Activated naive CD8-positive, alpha-beta T cell (primary cell): ENCODE measurements around the gene CYP27A1.
A peak's percentile ranks its signal among the peaks of the same experiment; 100 is the strongest.

Experiments
- H3K27ac Mint-ChIP-seq: one replicate; pipeline ENCODE4 v1.8.0; 2021; ENCODE audit warnings: mixed read lengths
- H3K27me3 Mint-ChIP-seq: one replicate; pipeline ENCODE4 v1.8.0; 2021; ENCODE audit warnings: mixed read lengths
- H3K36me3 Mint-ChIP-seq: one replicate; pipeline ENCODE4 v1.8.0; 2021; ENCODE audit warnings: mixed read lengths
- H3K4me1 Mint-ChIP-seq: one replicate; pipeline ENCODE4 v1.8.0; 2021; ENCODE audit warnings: low read depth, mixed read lengths
- H3K4me3 Mint-ChIP-seq: one replicate; pipeline ENCODE4 v1.8.0; 2021; ENCODE audit warnings: mild to moderate bottlenecking, mixed read lengths
- H3K9me3 Mint-ChIP-seq: one replicate; pipeline ENCODE4 v1.8.0; 2021; ENCODE audit warnings: low read depth, mixed read lengths

Gene CYP27A1

DNA sequence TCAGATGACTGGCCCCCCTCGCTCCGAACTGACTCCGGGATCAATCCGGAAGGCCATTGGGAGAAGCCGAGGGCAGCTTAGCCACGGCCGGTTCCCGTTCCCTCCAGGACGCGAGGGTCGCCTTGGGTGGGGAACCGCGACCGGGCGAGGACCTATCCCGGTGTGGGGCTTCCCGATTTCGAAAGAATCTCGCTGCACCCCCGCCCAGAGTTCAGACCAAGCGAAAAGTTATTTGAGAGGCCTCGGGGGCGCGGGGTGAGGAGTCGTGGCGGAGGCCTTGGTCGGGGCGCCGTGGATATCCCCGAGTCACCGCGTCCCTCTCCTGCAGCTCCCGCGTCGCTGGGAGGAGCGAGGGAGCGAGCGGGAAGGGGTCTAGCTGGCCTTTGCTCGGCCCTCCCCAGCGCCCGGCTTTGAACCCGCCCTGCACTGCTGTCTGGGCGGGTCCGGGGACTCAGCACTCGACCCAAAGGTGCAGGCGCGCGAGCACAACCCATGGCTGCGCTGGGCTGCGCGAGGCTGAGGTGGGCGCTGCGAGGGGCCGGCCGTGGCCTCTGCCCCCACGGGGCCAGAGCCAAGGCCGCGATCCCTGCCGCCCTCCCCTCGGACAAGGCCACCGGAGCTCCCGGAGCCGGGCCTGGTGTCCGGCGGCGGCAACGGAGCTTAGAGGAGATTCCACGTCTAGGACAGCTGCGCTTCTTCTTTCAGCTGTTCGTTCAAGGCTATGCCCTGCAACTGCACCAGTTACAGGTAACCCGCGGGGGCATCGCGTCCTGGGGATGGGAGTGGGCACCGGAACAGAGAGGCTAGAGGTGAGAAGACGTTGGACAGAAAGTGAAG, at the start of gene CYP27A1:
Gene CYP27A1, plus strand, starts transcription at position 457 of the 837 bp plus-strand sequence. Its CDS starts 36 bp downstream, at position 493.
- H3K4me1 Mint-ChIP-seq: peaks cover 8% of the 10 kb centered on the region
- H3K36me3 Mint-ChIP-seq: peaks cover 14% of the 10 kb centered on the region
- peaks cover 4% of the 10 kb centered on the region for H3K9me3 Mint-ChIP-seq
- peaks cover 38% of the 10 kb centered on the region for H3K27me3 Mint-ChIP-seq
- H3K4me3 Mint-ChIP-seq: peak within 1 kb of the TSS; percentile 44
- no peak within 1 kb of the TSS for H3K27ac Mint-ChIP-seq

DNA sequence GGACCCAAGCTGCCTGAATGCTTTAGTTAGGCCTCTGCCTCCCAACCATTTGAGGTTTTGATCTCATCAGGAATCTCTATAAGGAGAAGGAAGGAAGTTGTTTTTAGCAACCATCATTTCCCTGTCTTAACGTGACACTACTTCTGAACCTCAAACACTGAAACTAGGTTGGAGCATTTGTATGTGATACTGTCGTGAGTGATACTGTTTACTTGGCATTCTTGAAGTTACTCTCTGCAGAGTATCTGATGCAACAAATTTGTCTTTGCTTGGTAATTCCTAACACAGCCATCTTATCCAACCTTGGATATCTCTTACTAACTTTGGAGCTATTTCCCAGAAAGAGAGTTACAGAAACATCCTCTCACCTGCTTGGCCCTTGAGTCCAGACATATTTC, 49.2 kb upstream of the CYP27A1 start:
- H3K27me3 Mint-ChIP-seq: no peaks in the 10 kb centered on the region
- peaks cover 20% of the 10 kb centered on the region for H3K36me3 Mint-ChIP-seq
- H3K27ac Mint-ChIP-seq: no peak overlapping the region
- peaks cover 1% of the 10 kb centered on the region for H3K9me3 Mint-ChIP-seq
- no peak overlapping the region for H3K4me3 Mint-ChIP-seq
- H3K4me1 Mint-ChIP-seq: peaks cover 25% of the 10 kb centered on the region

DNA sequence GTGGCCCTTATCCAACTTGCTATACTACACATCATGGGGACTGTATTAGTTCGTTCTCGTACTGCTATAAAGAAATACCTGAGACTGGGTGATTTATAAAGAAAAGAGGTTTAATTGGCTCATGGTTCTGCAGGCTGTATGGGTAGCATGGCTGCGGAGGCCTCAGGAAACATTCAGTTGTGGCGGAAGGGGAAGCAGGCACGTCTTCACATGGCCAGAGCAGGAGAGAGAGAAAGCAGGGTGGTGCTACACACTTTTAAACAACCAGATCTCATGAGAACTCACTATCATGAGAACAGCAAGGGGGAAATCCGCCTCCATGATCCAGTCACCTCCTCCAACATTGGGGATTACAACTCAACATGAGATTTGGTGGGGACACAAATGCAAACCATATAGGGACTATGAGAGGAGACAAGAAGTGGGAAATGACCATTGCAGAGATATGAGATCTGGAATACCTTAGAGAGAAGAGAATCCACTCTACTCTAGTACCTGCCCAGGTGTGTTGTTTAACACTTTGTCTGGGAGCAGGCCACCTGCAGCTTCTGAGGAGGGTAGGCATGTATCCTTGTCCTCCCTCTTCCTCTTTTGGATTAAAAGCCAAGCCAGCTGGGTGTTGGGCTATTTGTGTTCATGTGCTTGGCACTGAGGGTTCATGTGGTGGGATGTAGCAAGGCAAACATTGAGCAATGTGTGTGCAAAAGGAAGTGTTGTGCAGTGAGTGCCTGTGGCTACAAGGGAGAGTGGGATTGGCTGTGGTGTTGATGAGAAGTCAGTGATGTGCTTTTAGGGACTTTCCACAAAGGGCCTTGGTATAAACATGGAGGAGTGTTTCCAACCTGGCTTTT, 48.6 kb upstream of the CYP27A1 start:
- Mint-ChIP-seq H3K9me3 (no peaks in the 10 kb centered on the region), H3K27me3 (no peaks in the 10 kb centered on the region), H3K36me3 (peaks cover 23% of the 10 kb centered on the region), H3K4me1 (peaks cover 25% of the 10 kb centered on the region), H3K4me3 (no peak overlapping the region), H3K27ac (no peak overlapping the region)

DNA sequence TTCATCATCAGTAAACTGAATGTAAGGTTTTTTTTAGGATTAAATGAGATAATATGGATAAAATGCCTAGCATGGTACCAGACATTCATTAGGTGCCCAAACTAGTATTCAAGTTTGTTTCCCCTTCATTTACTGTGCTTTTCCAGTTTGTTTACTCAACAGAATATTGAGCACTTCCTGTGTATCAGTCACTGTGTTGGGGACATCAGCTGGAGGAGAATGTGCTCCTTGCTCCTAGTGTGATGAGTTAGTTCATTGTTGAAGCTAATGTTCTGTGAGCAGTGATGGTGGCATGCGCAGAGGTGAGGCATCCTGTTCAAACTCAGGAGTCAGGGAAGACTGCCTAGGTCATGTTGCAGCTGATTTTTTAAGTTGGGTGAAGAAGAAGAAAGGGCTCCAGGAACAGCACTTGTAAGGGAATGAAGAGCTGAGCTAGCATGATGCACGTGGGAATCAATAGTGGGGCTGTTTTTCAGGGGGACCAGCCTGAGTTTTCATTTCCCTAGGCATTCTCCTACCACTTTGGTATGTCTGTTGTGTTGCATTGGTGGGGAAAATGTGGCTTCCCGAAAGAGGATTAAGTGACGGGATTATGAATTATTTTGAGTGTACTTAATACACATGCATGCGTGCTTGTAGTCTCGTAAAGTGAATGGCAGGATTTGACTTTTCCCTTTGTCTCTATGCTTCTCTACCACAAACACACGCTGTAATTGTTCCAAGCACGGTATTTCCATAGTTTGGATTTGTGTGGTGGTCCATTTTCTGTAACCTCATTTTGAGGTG, 47.6 kb upstream of the CYP27A1 start:
- Mint-ChIP-seq H3K4me3 (no peak overlapping the region), H3K4me1 (peaks cover 25% of the 10 kb centered on the region), H3K27me3 (no peaks in the 10 kb centered on the region), H3K36me3 (peaks cover 24% of the 10 kb centered on the region), H3K27ac (no peak overlapping the region), H3K9me3 (no peaks in the 10 kb centered on the region)

DNA sequence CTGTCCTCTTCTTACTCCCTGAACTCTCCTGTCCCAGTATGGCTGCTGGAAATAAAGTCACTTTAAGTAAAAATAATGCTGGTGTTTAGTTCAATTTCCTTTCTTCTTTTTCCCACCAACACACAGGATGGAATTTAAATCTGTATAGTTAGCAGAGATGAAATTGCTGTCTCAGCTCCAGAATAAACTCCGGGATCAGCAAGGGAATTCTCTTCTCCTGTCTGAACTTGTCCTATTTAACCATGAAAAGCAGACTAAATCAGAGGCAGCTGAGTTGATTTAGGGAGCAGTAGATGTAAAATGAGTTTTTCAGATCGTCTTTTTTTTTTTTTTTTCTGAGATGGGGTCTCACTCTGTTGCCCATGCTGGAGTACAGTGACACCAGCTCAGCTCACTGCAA, 45.4 kb upstream of the CYP27A1 start:
- no peak overlapping the region for H3K27ac Mint-ChIP-seq

DNA sequence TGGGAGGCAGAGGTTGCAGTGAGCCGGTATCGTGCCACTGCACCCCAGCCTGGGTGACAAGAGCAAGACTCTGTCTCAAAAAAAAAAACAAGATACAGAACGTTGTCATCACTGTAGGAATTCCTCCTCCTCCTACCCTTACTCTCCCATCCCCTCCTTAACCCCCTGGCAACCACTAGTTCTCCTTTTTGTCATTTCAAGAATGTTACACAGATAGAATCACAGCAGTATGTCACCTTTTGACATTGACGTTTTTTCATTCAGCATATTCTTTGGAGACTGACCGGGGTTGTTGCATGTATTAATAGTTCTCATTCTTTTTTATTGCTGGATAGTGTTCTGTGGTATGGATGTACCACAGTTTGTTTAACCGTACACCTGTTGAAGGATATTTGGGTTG, 38.9 kb upstream of the CYP27A1 start:
- Mint-ChIP-seq H3K36me3 (peaks cover 29% of the 10 kb centered on the region), H3K27me3 (no peaks in the 10 kb centered on the region), H3K4me3 (no peak overlapping the region), H3K4me1 (peaks cover 6% of the 10 kb centered on the region), H3K27ac (no peak overlapping the region), H3K9me3 (no peaks in the 10 kb centered on the region)

More for the DNA sequence above, 45.4 kb upstream of the CYP27A1 start:
- peaks cover 28% of the 10 kb centered on the region for H3K36me3 Mint-ChIP-seq
- H3K4me3 Mint-ChIP-seq: no peak overlapping the region
- H3K9me3 Mint-ChIP-seq: no peaks in the 10 kb centered on the region
- H3K4me1 Mint-ChIP-seq: peaks cover 22% of the 10 kb centered on the region
- H3K27me3 Mint-ChIP-seq: no peaks in the 10 kb centered on the region

DNA sequence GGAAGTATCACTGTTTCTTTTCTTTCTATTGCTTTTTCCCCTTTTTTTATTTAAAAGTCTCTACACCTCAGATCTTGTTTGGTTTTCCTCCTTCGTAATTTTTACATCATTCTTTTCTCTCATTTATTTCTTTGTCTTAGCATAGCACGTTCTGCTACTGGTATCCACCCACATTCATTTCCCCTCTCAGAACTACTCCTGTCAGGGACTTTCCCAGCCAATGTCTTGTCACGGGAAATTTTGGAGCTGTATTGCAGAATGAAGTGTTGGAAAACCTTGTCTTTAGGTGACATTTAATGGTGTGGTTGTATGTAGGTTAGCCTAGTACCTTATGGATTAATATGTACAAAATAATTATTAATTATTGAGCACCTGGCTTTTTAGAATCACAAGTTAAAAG, 37.3 kb upstream of the CYP27A1 start:
- H3K4me3 Mint-ChIP-seq: no peak overlapping the region
- H3K9me3 Mint-ChIP-seq: no peaks in the 10 kb centered on the region
- peak overlapping the region; percentile 24 for H3K27ac Mint-ChIP-seq
- peaks cover 6% of the 10 kb centered on the region for H3K4me1 Mint-ChIP-seq
- H3K36me3 Mint-ChIP-seq: peaks cover 23% of the 10 kb centered on the region
- no peaks in the 10 kb centered on the region for H3K27me3 Mint-ChIP-seq

DNA sequence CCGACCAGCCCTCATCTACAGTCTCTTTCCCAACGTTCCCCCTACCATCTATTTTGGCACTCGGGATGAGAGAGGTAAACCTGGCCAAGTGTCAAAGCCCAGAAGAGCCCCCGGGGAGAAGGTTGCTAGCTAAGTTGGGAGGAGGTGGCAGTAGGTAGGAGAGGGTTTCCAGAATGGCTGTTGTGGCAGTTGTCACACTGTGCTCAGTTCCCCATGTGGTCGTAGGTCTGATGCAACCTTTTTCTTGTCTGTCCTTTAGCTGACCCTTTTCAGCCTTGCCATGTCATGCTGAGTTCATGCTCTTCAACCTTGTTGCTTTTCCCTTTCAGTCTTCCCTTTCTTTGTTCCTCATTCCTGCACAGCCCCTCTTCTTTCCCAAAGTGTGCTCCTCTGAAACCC, 36.8 kb upstream of the CYP27A1 start:
- Mint-ChIP-seq H3K27me3 (no peaks in the 10 kb centered on the region), H3K9me3 (no peaks in the 10 kb centered on the region), H3K27ac (peak overlapping the region; percentile 59), H3K36me3 (peaks cover 20% of the 10 kb centered on the region), H3K4me1 (peaks cover 6% of the 10 kb centered on the region), H3K4me3 (no peak overlapping the region)

DNA sequence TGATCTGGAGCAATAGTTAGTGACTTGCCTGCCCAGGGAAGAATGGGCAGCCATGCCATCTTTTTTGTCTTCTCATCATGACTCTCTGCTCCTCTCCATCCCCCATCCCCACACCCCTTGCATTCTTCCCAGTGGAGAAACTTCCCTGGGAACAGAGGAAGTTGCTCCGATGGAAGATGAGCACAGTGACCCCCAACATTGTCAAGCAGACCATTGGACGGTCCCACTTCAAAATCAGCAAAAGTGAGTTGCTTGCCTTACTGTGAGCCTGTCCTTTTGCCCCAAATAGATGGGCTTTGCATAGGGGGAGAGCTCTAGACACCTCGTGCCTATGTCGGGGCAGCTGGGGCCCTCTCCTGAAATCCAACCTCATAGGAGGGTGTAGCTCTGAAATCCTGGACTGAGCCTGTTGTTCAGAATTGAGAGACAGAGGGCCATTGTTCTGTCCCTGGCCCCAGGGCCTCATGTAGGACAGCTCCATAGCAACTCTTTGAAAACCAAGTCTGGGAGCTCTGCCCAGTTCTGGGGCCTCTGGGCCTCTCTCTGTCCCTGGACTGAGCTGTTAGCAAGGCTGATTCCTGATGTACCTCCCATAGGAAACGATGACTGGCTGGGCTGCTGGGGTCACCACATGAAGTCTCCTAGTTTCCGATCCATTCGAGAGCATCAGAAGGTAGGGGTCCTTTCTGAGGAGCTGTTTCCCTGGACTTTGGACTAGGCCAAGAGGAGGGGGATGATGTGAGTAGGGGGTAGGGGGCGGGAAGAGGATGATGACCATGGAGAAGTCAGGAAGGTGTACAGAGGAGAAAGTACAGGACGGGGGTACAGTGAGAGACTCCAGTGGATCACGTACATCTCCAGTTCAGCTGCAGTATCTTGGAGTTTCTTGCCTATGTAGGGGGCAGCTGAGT, 36.1 kb upstream of the CYP27A1 start:
- Mint-ChIP-seq H3K4me3 (no peak overlapping the region), H3K27ac (peak overlapping the region; percentile 59), H3K4me1 (peaks cover 6% of the 10 kb centered on the region), H3K27me3 (no peaks in the 10 kb centered on the region), H3K9me3 (no peaks in the 10 kb centered on the region), H3K36me3 (peaks cover 23% of the 10 kb centered on the region)

DNA sequence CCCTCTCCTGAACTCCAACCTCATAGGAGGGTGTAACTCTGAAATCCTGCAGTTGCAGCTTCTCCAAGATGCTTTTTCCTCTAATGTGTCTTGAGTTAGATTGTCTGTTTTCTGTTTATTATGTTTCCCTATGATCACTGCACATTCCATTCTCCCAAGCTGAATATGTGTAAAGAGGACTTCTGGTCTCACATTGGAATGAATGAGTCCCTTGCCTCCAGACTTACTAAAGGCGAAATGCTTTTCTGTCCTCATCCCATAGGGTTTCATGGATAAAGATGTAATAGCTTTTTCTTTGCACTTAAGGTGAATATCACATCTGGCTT, 35.5 kb upstream of the CYP27A1 start:
- Mint-ChIP-seq H3K27me3 (no peaks in the 10 kb centered on the region), H3K9me3 (no peaks in the 10 kb centered on the region), H3K4me1 (peaks cover 6% of the 10 kb centered on the region), H3K36me3 (peaks cover 23% of the 10 kb centered on the region), H3K27ac (no peak overlapping the region), H3K4me3 (no peak overlapping the region)

DNA sequence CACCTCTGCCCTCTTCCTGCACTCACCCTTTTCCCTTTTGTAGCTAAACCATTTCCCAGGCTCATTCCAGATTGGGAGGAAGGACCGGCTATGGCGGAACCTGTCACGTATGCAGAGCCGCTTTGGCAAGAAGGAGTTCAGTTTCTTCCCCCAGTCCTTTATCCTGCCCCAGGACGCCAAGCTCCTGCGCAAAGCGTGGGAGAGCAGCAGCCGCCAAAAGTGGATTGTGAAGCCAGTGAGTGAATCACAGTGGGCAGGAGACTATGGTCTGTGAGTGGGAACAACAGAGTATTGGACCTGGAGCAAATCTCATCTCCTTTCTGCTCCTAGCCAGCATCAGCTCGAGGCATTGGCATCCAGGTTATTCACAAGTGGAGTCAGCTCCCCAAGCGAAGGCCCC, 35.0 kb upstream of the CYP27A1 start:
- H3K27me3 Mint-ChIP-seq: no peaks in the 10 kb centered on the region
- no peaks in the 10 kb centered on the region for H3K9me3 Mint-ChIP-seq
- H3K4me1 Mint-ChIP-seq: peaks cover 6% of the 10 kb centered on the region
- no peak overlapping the region for H3K4me3 Mint-ChIP-seq
- H3K27ac Mint-ChIP-seq: no peak overlapping the region
- peaks cover 25% of the 10 kb centered on the region for H3K36me3 Mint-ChIP-seq

DNA sequence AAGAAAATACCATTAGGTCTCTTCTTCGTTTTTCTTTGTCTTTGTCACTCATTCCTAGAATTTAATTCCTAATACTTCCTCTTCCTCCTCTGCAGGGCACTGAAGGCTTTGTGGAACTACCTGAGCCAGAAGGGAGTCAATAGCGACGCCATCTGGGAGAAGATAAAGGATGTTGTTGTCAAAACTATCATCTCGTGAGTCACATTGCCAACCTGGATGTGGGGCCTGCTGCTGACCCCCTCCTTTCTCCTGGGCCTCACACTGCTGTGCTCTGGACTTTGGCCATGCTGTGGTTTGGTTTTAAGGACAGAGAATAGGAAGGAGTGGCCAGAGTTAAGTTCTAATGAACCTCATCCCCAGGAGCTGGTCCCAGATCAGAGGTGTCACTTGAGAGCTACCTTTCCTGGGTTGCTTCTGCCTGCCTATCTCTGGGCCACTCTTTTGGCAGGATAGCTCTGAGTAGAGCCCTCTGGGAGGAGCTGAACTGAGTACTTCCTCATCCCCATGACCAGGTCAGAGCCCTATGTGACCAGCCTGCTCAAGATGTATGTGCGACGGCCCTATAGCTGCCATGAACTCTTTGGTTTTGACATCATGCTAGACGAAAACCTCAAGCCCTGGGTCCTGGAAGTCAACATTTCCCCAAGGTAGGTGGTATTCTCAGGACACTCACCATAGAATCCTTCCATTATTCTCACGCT, 33.1 kb upstream of the CYP27A1 start:
- Mint-ChIP-seq H3K27ac (no peak overlapping the region), H3K27me3 (no peaks in the 10 kb centered on the region), H3K36me3 (peaks cover 34% of the 10 kb centered on the region), H3K4me1 (peaks cover 6% of the 10 kb centered on the region), H3K9me3 (no peaks in the 10 kb centered on the region), H3K4me3 (no peak overlapping the region)

DNA sequence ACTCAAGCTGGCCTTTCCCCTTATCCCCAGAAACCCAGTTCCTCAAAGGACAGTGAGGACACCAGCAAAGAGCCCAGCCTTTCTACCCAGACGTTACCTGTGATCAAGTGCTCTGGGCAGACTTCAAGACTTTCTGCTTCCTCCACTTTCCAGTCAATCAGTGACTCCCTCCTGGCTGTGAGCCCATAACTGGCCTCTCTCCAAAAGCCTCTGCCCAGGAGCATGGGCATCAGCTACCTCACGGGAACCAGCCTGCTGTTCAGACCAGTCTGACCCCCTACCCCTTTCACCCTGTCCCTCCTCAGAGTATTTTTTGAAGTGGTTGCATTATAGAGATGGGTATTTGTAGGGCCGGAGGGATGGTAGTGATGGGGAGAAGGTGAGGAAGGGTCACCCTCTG, 27.7 kb upstream of the CYP27A1 start:
- H3K36me3 Mint-ChIP-seq: peaks cover 31% of the 10 kb centered on the region

More for the DNA sequence above, 27.7 kb upstream of the CYP27A1 start:
- Mint-ChIP-seq H3K9me3 (no peaks in the 10 kb centered on the region), H3K27me3 (no peaks in the 10 kb centered on the region), H3K4me3 (no peak overlapping the region), H3K4me1 (no peaks in the 10 kb centered on the region), H3K27ac (no peak overlapping the region)
